ENCODE data around the gene SLC8A1. TPM values are rescaled to one million over a fixed set of nuclear protein-coding genes. Genes with fewer than 3 reads are reported as not detected.

Gene SLC8A1
- total RNA-seq, 3 donors from 2014 or later: 8.2 to 14.2 (median 12.2) TPM

DNA sequence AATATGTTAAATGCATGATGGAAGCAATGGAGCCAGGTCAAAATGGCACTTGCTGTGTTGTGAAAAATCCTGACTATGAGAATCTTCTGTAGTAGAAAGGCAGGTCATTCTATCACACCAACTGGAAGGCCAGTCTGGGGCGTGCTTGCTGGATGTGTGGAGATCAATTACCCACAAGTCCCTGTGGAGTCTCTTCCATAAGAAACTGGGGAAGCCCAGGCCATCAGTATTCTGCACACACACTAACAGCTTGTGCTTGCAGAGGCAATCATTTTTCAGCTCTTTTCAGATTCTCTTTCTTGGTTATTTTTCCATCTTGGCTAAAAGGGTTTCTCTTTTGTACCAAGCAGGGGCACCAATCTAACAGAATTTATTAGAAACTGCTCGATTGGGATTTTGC is 190.8 kb downstream of the SLC8A1 start:
- DNase-seq (ENCODE audit: low spot score in 2 of 2): no peak
- TF ChIP-seq, protein P1, sequence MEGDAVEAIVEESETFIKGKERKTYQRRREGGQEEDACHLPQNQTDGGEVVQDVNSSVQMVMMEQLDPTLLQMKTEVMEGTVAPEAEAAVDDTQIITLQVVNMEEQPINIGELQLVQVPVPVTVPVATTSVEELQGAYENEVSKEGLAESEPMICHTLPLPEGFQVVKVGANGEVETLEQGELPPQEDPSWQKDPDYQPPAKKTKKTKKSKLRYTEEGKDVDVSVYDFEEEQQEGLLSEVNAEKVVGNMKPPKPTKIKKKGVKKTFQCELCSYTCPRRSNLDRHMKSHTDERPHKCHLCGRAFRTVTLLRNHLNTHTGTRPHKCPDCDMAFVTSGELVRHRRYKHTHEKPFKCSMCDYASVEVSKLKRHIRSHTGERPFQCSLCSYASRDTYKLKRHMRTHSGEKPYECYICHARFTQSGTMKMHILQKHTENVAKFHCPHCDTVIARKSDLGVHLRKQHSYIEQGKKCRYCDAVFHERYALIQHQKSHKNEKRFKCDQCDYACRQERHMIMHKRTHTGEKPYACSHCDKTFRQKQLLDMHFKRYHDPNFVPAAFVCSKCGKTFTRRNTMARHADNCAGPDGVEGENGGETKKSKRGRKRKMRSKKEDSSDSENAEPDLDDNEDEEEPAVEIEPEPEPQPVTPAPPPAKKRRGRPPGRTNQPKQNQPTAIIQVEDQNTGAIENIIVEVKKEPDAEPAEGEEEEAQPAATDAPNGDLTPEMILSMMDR (IDR thresholded peaks at IDR 0.05): no peak
- TF ChIP-seq POLR2AphosphoS5 (IDR thresholded peaks at IDR 0.05) (no peak), POLR2A (IDR thresholded peaks at IDR 0.05) (no peak)
- intact Hi-C loops (cut with DNase I; ENCODE audit: low total_unique reads): no loop called here
- Histone ChIP-seq H3K27me3 (no peaks in the 10 kb centered on the region), H3K4me3 (no peak overlapping the region), H3K27ac (no peak overlapping the region), H3K9me3 (no peaks in the 10 kb centered on the region), H3K36me3 (no peaks in the 10 kb centered on the region), H3K4me1 (no peaks in the 10 kb centered on the region)

GRCh38 chr2:40260437-40260836 is 191.5 kb downstream of the SLC8A1 start:
- no peak overlapping the region for H3K27ac ChIP-seq
- no peaks in the 10 kb centered on the region for H3K4me1 ChIP-seq
- H3K27me3 ChIP-seq: no peaks in the 10 kb centered on the region
- intact Hi-C loops (cut with DNase I; ENCODE audit: low total_unique reads): no loop called here
- no peak overlapping the region for H3K4me3 ChIP-seq
- H3K36me3 ChIP-seq: no peaks in the 10 kb centered on the region
- no peaks in the 10 kb centered on the region for H3K9me3 ChIP-seq
- TF ChIP-seq, protein P1 (IDR thresholded peaks at IDR 0.05): no peak
- no peak for TF ChIP-seq POLR2AphosphoS5 (IDR thresholded peaks at IDR 0.05)
- no peak for TF ChIP-seq POLR2A (IDR thresholded peaks at IDR 0.05)
- no peak for DNase-seq (ENCODE audit: low spot score in 2 of 2)

- intact Hi-C loops (cut with DNase I; ENCODE audit: low total_unique reads): no loop called here
Observed at GRCh38 chr2:40259900-40260299, 192.0 kb downstream of the SLC8A1 start.

GRCh38 chr2:40258135-40258457 is 193.8 kb downstream of the SLC8A1 start:
- intact Hi-C loops (cut with DNase I; ENCODE audit: low total_unique reads): no loop called here
- Histone ChIP-seq H3K4me1 (no peaks in the 10 kb centered on the region), H3K27me3 (no peaks in the 10 kb centered on the region), H3K36me3 (no peaks in the 10 kb centered on the region), H3K9me3 (no peaks in the 10 kb centered on the region), H3K4me3 (no peak overlapping the region), H3K27ac (no peak overlapping the region)
- no peak for TF ChIP-seq POLR2AphosphoS5 (IDR thresholded peaks at IDR 0.05)
- no peak for TF ChIP-seq POLR2A (IDR thresholded peaks at IDR 0.05)
- TF ChIP-seq, protein P1 (IDR thresholded peaks at IDR 0.05): no peak
- no peak for DNase-seq (ENCODE audit: low spot score in 2 of 2)

More at GRCh38 chr2:40259900-40260299, 192.0 kb downstream of the SLC8A1 start:
- DNase-seq (ENCODE audit: low spot score in 2 of 2): no peak
- H3K27ac ChIP-seq: no peak overlapping the region
- H3K4me3 ChIP-seq: no peak overlapping the region
- no peak for TF ChIP-seq POLR2AphosphoS5 (IDR thresholded peaks at IDR 0.05)
- TF ChIP-seq POLR2A (IDR thresholded peaks at IDR 0.05): no peak
- TF ChIP-seq, protein P1 (IDR thresholded peaks at IDR 0.05): no peak
- H3K9me3 ChIP-seq: no peaks in the 10 kb centered on the region
- H3K36me3 ChIP-seq: no peaks in the 10 kb centered on the region
- H3K27me3 ChIP-seq: no peaks in the 10 kb centered on the region
- H3K4me1 ChIP-seq: no peaks in the 10 kb centered on the region

DNA sequence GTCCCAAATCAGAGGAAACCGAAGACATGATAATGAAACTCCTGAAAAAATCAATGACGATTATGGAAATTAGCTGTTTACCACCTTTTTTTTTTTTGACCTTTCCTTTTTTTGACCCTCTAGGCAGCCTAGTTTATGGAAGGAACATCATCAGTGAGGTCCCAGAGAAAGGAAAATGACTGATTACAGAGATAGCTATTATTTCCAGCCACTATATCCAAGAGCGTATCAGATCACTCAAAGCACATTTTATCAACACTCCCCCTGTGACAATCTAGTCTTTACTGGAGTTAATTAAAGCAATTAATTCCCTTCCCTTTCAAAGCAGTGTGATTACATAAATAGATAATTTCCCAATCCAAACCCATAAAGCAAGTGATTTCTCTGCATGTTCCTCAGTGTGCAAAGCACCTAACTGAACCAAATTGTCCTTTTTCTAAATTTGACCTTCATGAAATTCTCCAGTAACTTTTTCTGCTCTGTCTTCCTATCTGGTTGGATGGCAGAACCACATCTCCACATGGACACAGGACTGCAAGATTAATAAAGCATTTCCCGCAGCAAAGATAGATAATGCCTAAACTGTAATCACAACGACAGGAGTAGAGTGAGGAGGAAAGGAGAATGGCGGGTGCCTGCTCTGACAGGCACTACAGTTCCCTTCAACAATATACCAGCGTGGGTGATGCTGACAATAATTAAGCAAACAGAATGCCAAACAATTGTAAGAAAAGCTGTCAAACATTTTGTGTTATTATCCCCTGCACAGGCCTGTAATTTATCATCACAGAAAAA is 194.4 kb downstream of the SLC8A1 start:
- H3K36me3 ChIP-seq: no peaks in the 10 kb centered on the region
- intact Hi-C loops (cut with DNase I; ENCODE audit: low total_unique reads): no loop called here
- no peak overlapping the region for H3K4me3 ChIP-seq
- no peaks in the 10 kb centered on the region for H3K4me1 ChIP-seq
- H3K9me3 ChIP-seq: no peaks in the 10 kb centered on the region
- no peak for DNase-seq (ENCODE audit: low spot score in 2 of 2)
- TF ChIP-seq POLR2AphosphoS5 (IDR thresholded peaks at IDR 0.05) (no peak), POLR2A (IDR thresholded peaks at IDR 0.05) (no peak)
- TF ChIP-seq, protein P1 (IDR thresholded peaks at IDR 0.05): no peak
- H3K27ac ChIP-seq: no peak overlapping the region
- no peaks in the 10 kb centered on the region for H3K27me3 ChIP-seq

Data from breast epithelium (tissue), 4 donors.